ENCODE measurements around the gene CAT. TPM values are rescaled to one million over a fixed set of nuclear protein-coding genes. Genes with fewer than 3 reads are reported as not detected.
A peak's percentile ranks its signal among the peaks of the same experiment; 100 is the strongest.

CAT gene
- total RNA-seq, 1 donor from 2014 or later = 16.4 TPM

DNA sequence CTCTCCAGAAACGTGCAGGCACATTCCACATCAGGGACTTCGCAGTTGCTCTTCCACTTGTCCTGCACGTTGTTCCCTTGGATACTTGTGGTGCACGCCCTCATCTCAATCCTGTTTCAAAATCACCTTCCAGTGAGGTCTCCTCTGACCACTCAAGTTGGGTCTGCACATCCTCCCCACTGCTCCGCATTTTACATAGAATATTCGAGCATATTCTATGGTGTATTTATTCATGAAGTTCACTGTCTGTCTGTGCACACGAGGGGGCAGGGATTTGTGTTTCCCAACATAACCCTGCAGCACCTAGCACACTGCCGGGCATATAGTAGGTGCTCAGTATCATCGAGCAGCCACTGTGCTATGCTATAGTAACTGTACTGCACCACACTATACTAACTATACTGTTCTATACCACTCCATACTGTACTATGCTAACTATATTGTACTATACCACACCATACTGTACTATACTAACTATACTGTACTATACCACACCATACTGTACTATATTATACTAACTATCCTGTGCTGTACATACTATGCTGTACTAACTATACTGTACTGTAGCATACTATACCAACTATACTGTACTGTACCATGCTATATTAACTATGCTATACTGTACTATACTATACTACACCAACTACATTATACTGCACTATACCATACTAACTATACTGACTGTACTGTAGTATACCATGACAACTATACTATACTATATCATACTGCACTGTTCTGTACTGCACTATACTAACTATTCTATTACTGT, 44.6 kb downstream of the CAT start:
- DNase-seq (ENCODE audit: low read depth) = no peak
- no peaks in the 10 kb centered on the region for H3K36me3 ChIP-seq (ENCODE audit: control insufficient read depth, insufficient read depth, low read length)
- TF ChIP-seq, protein P1, sequence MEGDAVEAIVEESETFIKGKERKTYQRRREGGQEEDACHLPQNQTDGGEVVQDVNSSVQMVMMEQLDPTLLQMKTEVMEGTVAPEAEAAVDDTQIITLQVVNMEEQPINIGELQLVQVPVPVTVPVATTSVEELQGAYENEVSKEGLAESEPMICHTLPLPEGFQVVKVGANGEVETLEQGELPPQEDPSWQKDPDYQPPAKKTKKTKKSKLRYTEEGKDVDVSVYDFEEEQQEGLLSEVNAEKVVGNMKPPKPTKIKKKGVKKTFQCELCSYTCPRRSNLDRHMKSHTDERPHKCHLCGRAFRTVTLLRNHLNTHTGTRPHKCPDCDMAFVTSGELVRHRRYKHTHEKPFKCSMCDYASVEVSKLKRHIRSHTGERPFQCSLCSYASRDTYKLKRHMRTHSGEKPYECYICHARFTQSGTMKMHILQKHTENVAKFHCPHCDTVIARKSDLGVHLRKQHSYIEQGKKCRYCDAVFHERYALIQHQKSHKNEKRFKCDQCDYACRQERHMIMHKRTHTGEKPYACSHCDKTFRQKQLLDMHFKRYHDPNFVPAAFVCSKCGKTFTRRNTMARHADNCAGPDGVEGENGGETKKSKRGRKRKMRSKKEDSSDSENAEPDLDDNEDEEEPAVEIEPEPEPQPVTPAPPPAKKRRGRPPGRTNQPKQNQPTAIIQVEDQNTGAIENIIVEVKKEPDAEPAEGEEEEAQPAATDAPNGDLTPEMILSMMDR (IDR thresholded peaks at IDR 0.05; ENCODE audit: insufficient read depth, low read length, poor library complexity, severe bottlenecking) = no peak
- H3K27me3 ChIP-seq (ENCODE audit: control insufficient read depth, insufficient read depth, low read length) = no peaks in the 10 kb centered on the region
- no peak overlapping the region for H3K4me3 ChIP-seq (ENCODE audit: low read depth, low read length)

DNA sequence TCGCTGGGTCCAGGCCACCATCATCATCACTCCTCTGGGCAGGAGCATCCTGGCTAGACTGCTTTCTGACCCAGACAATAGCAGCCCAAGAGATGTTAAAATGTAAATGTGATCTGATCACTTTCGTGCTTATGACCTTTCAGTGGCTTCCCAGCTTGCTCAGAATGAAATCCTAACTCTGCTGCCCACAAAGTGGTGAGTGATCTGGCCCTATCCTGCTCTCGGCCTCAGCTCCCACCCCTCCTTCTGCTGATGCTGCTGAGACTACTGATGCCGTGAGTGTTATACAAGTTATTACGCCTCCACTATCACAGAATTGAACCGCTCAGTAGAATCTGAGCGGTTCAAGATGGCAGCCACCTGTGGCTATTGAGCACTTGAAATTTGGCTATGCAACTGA, 48.7 kb downstream of the CAT start:
- Histone ChIP-seq H3K27me3 (ENCODE audit: control insufficient read depth, insufficient read depth, low read length) (no peaks in the 10 kb centered on the region), H3K36me3 (ENCODE audit: control insufficient read depth, insufficient read depth, low read length) (no peaks in the 10 kb centered on the region), H3K4me3 (ENCODE audit: low read depth, low read length) (no peak overlapping the region)
- TF ChIP-seq, protein P1 (IDR thresholded peaks at IDR 0.05; ENCODE audit: insufficient read depth, low read length, poor library complexity, severe bottlenecking) = no peak
- DNase-seq (ENCODE audit: low read depth) = no peak

GRCh38 chr11:34488855-34489557, 50.3 kb downstream of the CAT start:
- TF ChIP-seq, protein P1 (IDR thresholded peaks at IDR 0.05; ENCODE audit: insufficient read depth, low read length, poor library complexity, severe bottlenecking) = no peak
- no peak for DNase-seq (ENCODE audit: low read depth)
- H3K36me3 ChIP-seq (ENCODE audit: control insufficient read depth, insufficient read depth, low read length) = no peaks in the 10 kb centered on the region
- H3K27me3 ChIP-seq (ENCODE audit: control insufficient read depth, insufficient read depth, low read length) = no peaks in the 10 kb centered on the region
- no peak overlapping the region for H3K4me3 ChIP-seq (ENCODE audit: low read depth, low read length)

- no peak for DNase-seq (ENCODE audit: low read depth)
- H3K4me3 ChIP-seq (ENCODE audit: low read depth, low read length) = no peak overlapping the region
- TF ChIP-seq, protein P1 (IDR thresholded peaks at IDR 0.05; ENCODE audit: insufficient read depth, low read length, poor library complexity, severe bottlenecking) = no peak
- no peaks in the 10 kb centered on the region for H3K36me3 ChIP-seq (ENCODE audit: control insufficient read depth, insufficient read depth, low read length)
- no peaks in the 10 kb centered on the region for H3K27me3 ChIP-seq (ENCODE audit: control insufficient read depth, insufficient read depth, low read length)
Measured at GRCh38 chr11:34490304-34490703, 51.6 kb downstream of the CAT start.

DNA sequence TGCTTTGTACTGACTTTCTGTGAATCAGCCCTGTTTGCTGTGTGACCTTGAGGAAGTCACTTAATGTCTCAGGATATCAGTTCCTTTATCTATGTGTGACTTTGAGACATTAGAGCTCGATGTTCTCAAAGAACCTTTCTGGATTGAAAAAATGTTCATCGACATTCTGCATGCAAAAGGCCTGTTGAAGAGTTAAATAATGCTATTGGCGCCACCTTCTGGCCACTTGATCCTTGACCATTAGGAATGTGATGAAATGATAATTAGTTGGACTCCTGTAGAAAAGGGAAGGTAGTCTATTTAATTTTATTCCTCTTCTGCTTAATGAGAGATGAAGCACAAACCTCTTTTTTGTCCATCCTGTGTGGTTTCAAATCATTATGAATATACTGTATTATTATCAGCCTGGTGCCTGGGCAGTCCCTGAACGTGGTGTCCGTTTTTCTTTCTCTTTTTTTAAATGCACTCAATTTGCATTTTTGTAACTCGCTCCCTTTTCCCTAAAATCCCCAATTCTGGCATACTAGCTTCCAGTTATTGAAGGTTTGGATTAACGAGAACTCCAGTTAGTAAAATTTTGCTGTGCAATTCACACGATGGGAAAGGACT, 54.2 kb downstream of the CAT start:
- TF ChIP-seq, protein P1 (IDR thresholded peaks at IDR 0.05; ENCODE audit: insufficient read depth, low read length, poor library complexity, severe bottlenecking) = peak; percentile 66
- Histone ChIP-seq H3K4me3 (ENCODE audit: low read depth, low read length) (no peak overlapping the region), H3K27me3 (ENCODE audit: control insufficient read depth, insufficient read depth, low read length) (no peaks in the 10 kb centered on the region), H3K36me3 (ENCODE audit: control insufficient read depth, insufficient read depth, low read length) (no peaks in the 10 kb centered on the region)
- peak; percentile 23 for DNase-seq (ENCODE audit: low read depth)
